Stimulated activated CD4-positive, alpha-beta T cell treated with anti-CD3 and anti-CD28 coated beads, Interleukin-1b, Interleukin-23, amount 100 ng/mL, for 24 hours (primary cell): ENCODE data around the gene FSCN2.
"Not testable (repeated sequence)": the region's sequence is repeated elsewhere in the genome, so short reads cannot be mapped to it uniquely, and the experiment has no call there.

Experiments
- DNase-seq, 4 experiments: peaks; one replicate each; pipeline ENCODE4 v3.0.0-alpha.2; 2020; ENCODE audit warnings: low read depth in 4 of 4, low spot score in 1 of 4

FSCN2 gene

GRCh38 chr17:81526662-81527571 is 1.3 kb upstream of the FSCN2 start:
- DNase-seq, result no peak

GRCh38 chr17:81528384-81528650 is 140 bp downstream of the FSCN2 start:
- no peak for DNase-seq

GRCh38 chr17:81528651-81529436 is 667 bp downstream of the FSCN2 start:
- no peak for DNase-seq

GRCh38 chr17:81529437-81529803 is 1.2 kb downstream of the FSCN2 start:
- no peak for DNase-seq

GRCh38 chr17:81531013-81531412 is 2.8 kb downstream of the FSCN2 start:
- not testable (repeated sequence) for DNase-seq

GRCh38 chr17:81531998-81532404 is 3.8 kb downstream of the FSCN2 start:
- DNase-seq, result not testable (repeated sequence)

GRCh38 chr17:81532490-81533287 is 4.5 kb downstream of the FSCN2 start:
- no peak for DNase-seq

GRCh38 chr17:81533339-81534141 is 5.4 kb downstream of the FSCN2 start:
- no peak for DNase-seq

GRCh38 chr17:81534157-81535006 is 6.2 kb downstream of the FSCN2 start:
- no peak for DNase-seq

GRCh38 chr17:81535007-81535328 is 6.8 kb downstream of the FSCN2 start:
- DNase-seq, result no peak

- DNase-seq, result no peak
Measured at GRCh38 chr17:81535480-81536298, 7.5 kb downstream of the FSCN2 start.

- DNase-seq, result no peak
Measured at GRCh38 chr17:81536299-81537290, 8.4 kb downstream of the FSCN2 start.

GRCh38 chr17:81537343-81537855 is 9.2 kb downstream of the FSCN2 start:
- no peak for DNase-seq

GRCh38 chr17:81537856-81538555 is 9.8 kb downstream of the FSCN2 start:
- DNase-seq, result no peak

- DNase-seq, result no peak
Measured at GRCh38 chr17:81538651-81539570, 10.7 kb downstream of the FSCN2 start.

- DNase-seq, result no peak
Measured at GRCh38 chr17:81539571-81539900, 11.4 kb downstream of the FSCN2 start.
